GM21723 (cell line): ENCODE data around the gene PLOD3.

ENCODE experiments used
- ATAC-seq: cut with Tn5 transposase; IDR thresholded peaks from one replicate; pipeline ENCODE4 v1.9.1; 2021; ENCODE audit warnings: mild to moderate bottlenecking, moderate library complexity; ENCODE audit not compliant: unreplicated experiment

Gene PLOD3

GRCh38 chr7:101239951-101240220 is 22.5 kb upstream of the PLOD3 start:
- ATAC-seq = no peak

GRCh38 chr7:101239191-101239950 is 22.0 kb upstream of the PLOD3 start:
- no peak for ATAC-seq

- ATAC-seq = no peak
These were observed 21.1 kb upstream of the PLOD3 start for GRCh38 chr7:101238226-101239182.

GRCh38 chr7:101237206-101238067 is 20.1 kb upstream of the PLOD3 start, which contains the start of gene CLDN15:
CLDN15 (minus strand) TSS chr7:101237802; CDS start chr7:101237581, 221 bp downstream.
- ATAC-seq = no peak

- no peak for ATAC-seq
These were observed 19.0 kb upstream of the PLOD3 start for GRCh38 chr7:101236292-101236835.

- ATAC-seq = no peak
These were observed 18.1 kb upstream of the PLOD3 start for GRCh38 chr7:101235522-101235921.

- no peak for ATAC-seq
These were observed 17.7 kb upstream of the PLOD3 start for GRCh38 chr7:101235050-101235449.

- ATAC-seq = no peak
These were observed 17.3 kb upstream of the PLOD3 start for GRCh38 chr7:101234636-101235035.

- ATAC-seq = no peak
These were observed 16.6 kb upstream of the PLOD3 start for GRCh38 chr7:101233907-101234547.

GRCh38 chr7:101232141-101232850 is 14.9 kb upstream of the PLOD3 start:
- no peak for ATAC-seq

- no peak for ATAC-seq
These were observed 14.3 kb upstream of the PLOD3 start for GRCh38 chr7:101231644-101232043.

- no peak for ATAC-seq
These were observed 9.3 kb upstream of the PLOD3 start for GRCh38 chr7:101226721-101227120.

GRCh38 chr7:101225650-101226049 is 8.3 kb upstream of the PLOD3 start:
- no peak for ATAC-seq

GRCh38 chr7:101223528-101223927 is 6.1 kb upstream of the PLOD3 start:
- no peak for ATAC-seq

GRCh38 chr7:101222275-101222830 is 5.0 kb upstream of the PLOD3 start:
- no peak for ATAC-seq

GRCh38 chr7:101220295-101220694 is 2.9 kb upstream of the PLOD3 start:
- ATAC-seq = no peak

- ATAC-seq = no peak
These were observed 1.1 kb upstream of the PLOD3 start for GRCh38 chr7:101218236-101219125.

- ATAC-seq = no peak
These were observed 457 bp downstream of the PLOD3 start for GRCh38 chr7:101216860-101217387.
